HG02798 (cell line): ENCODE results near the gene KRTAP22-1.

ENCODE experiments used
- ATAC-seq: cut with Tn5 transposase; IDR thresholded peaks from one replicate; pipeline ENCODE4 v1.9.1; 2021; ENCODE audit warnings: mild to moderate bottlenecking; ENCODE audit not compliant: unreplicated experiment, poor library complexity

Gene KRTAP22-1

GRCh38 chr21:30623362-30623761, 22.5 kb downstream of the KRTAP22-1 start:
- no peak for ATAC-seq

- ATAC-seq: no peak
Observed at GRCh38 chr21:30625449-30626165, 24.7 kb downstream of the KRTAP22-1 start.

- no peak for ATAC-seq
Observed at GRCh38 chr21:30628109-30628508, 27.2 kb downstream of the KRTAP22-1 start.

GRCh38 chr21:30629200-30629599, 28.3 kb downstream of the KRTAP22-1 start:
- no peak for ATAC-seq

- ATAC-seq: no peak
Observed at GRCh38 chr21:30634906-30635305, 34.0 kb downstream of the KRTAP22-1 start, which contains the start of gene KRTAP20-2. Gene KRTAP20-2, plus strand, starts transcription at chr21:30635206. Its CDS starts 58 bp downstream, at chr21:30635264.

GRCh38 chr21:30638686-30639085, 37.8 kb downstream of the KRTAP22-1 start:
- no peak for ATAC-seq

GRCh38 chr21:30642564-30642963, 41.7 kb downstream of the KRTAP22-1 start, which contains the start of gene KRTAP20-3:
Gene KRTAP20-3, plus strand, starts transcription at chr21:30642864.
- ATAC-seq: no peak

GRCh38 chr21:30646904-30647414, 46.1 kb downstream of the KRTAP22-1 start:
- ATAC-seq: no peak
